A673 (cell line): ENCODE measurements around the gene FNBP1L. TPM values are rescaled to one million over a fixed set of nuclear protein-coding genes. Genes with fewer than 3 reads are reported as not detected.

Experiments
- BruUV-seq: library from RNA; stranded (reverse); fragments of 400-500 nt; replicated peaks from 2 replicates; lab custom pipeline; 2021; lab: Mats Ljungman, UMichigan
- CTCF ChIA-PET: fragments of 300-600 bp; sonication (Branson Sonifier 250); formaldehyde crosslinking; loops from one replicate; lab custom pipeline; 2022; ENCODE audit warnings: antibody characterized with exemption; lab: Charles Lee
- POLR2A ChIA-PET: fragments of 300-600 bp; sonication (Branson Sonifier 250); formaldehyde crosslinking; loops from one replicate; lab custom pipeline; 2022; ENCODE audit warnings: antibody characterized with exemption; ENCODE audit not compliant: low non-redundant PET; lab: Charles Lee
- DNase-seq: peaks from one replicate; pipeline ENCODE4 v3.0.0-alpha.2; 2015; ENCODE audit warnings: low spot score
- H3K27ac ChIP-seq: fragments of 200-600 bp; sonication (generic); 2 replicates; pipeline ENCODE4 v1.5.1; 2016; ENCODE audit warnings: mixed run types, low read depth, mild to moderate bottlenecking, mixed read lengths, antibody characterized with exemption, low read length; ENCODE audit not compliant: poor library complexity, severe bottlenecking
- H3K27me3 ChIP-seq: fragments of 200-600 bp; sonication (generic); replicated peaks from 2 replicates; pipeline ENCODE4 v1.6.1; 2017; ENCODE audit warnings: mixed run types, low read depth, mild to moderate bottlenecking, mixed read lengths, antibody characterized with exemption, low read length; ENCODE audit not compliant: insufficient read depth, poor library complexity
- H3K36me3 ChIP-seq: fragments of 200-600 bp; sonication (generic); 2 replicates; pipeline ENCODE4 v1.6.1; 2016; ENCODE audit warnings: mixed run types, mild to moderate bottlenecking, mixed read lengths, antibody characterized with exemption, low read length; ENCODE audit not compliant: insufficient read depth, poor library complexity, severe bottlenecking
- H3K4me1 ChIP-seq: fragments of 200-600 bp; sonication (generic); 2 replicates; pipeline ENCODE4 v1.6.1; 2017; ENCODE audit warnings: mixed run types, mild to moderate bottlenecking, mixed read lengths, antibody characterized with exemption, low read length; ENCODE audit not compliant: insufficient read depth, poor library complexity, severe bottlenecking
- H3K4me3 ChIP-seq: fragments of 200-600 bp; sonication (generic); 2 replicates; pipeline ENCODE4 v1.5.1; 2016; ENCODE audit warnings: low read depth, mixed run types, mild to moderate bottlenecking, mixed read lengths, low read length; ENCODE audit not compliant: poor library complexity, severe bottlenecking
- H3K9me3 ChIP-seq: fragments of 200-600 bp; sonication (generic); 2 replicates; pipeline ENCODE4 v1.6.1; 2016; ENCODE audit warnings: mixed run types, low read depth, mild to moderate bottlenecking, mixed read lengths, antibody characterized with exemption, low read length; ENCODE audit not compliant: poor library complexity, severe bottlenecking
- CTCF ChIP-seq: fragments of 300-800, 200-600 bp; sonication (generic); conservative IDR thresholded peaks from 2 replicates; pipeline ENCODE4 v1.5.1; 2017; ENCODE audit warnings: low read depth, mild to moderate bottlenecking, antibody characterized with exemption, low read length, moderate library complexity, mixed read lengths
- EZH2 ChIP-seq: fragments of 200-600 bp; sonication (generic); IDR thresholded peaks from 2 replicates; pipeline ENCODE4 v1.6.1; 2017; ENCODE audit warnings: borderline replicate concordance, low read depth, mild to moderate bottlenecking, mixed read lengths, antibody characterized with exemption, low read length; ENCODE audit not compliant: poor library complexity, severe bottlenecking
- intact Hi-C: fragments of 100-400 bp; cut with micrococcal nuclease; formaldehyde crosslinking; loops from one replicate; pipeline ENCODE4 v1.10.0; 2022; ENCODE audit not compliant: unreplicated experiment
- total RNA-seq: library from RNA; stranded (reverse); gene quantifications from 2 replicates; pipeline ENCODE4 v1.2.3, GENCODE V29; 2021

The FNBP1L gene
- total RNA-seq, 1 experiment from 2014 or later, result 39.6 TPM

- Histone ChIP-seq H3K36me3 (no peaks in the 10 kb centered on the region), H3K4me3 (no peak overlapping the region), H3K27me3 (no peaks in the 10 kb centered on the region), H3K4me1 (peaks cover 22% of the 10 kb centered on the region), H3K9me3 (no peaks in the 10 kb centered on the region), H3K27ac (no peak overlapping the region)
- ChIA-PET CTCF (no interaction called here), POLR2A (no interaction called here)
- no peak for DNase-seq
- BruUV-seq, result no TSS peak
- intact Hi-C loops, result no loop called here
- TF ChIP-seq CTCF (no peak), EZH2 (no peak)
Observed at GRCh38 chr1:93573940-93574469, 126.1 kb downstream of the FNBP1L start.

- H3K27ac ChIP-seq, result no peak overlapping the region
Observed at GRCh38 chr1:93574511-93574910, 126.6 kb downstream of the FNBP1L start.

GRCh38 chr1:93574991-93575390, 127.1 kb downstream of the FNBP1L start:
- Histone ChIP-seq H3K4me3 (no peak overlapping the region), H3K27ac (no peak overlapping the region), H3K9me3 (no peaks in the 10 kb centered on the region), H3K27me3 (no peaks in the 10 kb centered on the region), H3K4me1 (peaks cover 22% of the 10 kb centered on the region), H3K36me3 (no peaks in the 10 kb centered on the region)
- no peak for DNase-seq
- intact Hi-C loops, result no loop called here
- CTCF ChIA-PET, result interaction anchor here (0.6 kb wide), 1 partner anchor 33 kb away, joined by 5 read pairs; no protein-coding TSS in a partner anchor
- no peak for TF ChIP-seq EZH2
- TF ChIP-seq CTCF, result no peak
- BruUV-seq, result no TSS peak
- POLR2A ChIA-PET, result no interaction called here

More at GRCh38 chr1:93574511-93574910, 126.6 kb downstream of the FNBP1L start:
- H3K9me3 ChIP-seq, result no peaks in the 10 kb centered on the region
- H3K27me3 ChIP-seq, result no peaks in the 10 kb centered on the region
- BruUV-seq, result no TSS peak
- H3K4me1 ChIP-seq, result peaks cover 22% of the 10 kb centered on the region
- intact Hi-C loops, result no loop called here
- DNase-seq, result no peak
- ChIA-PET POLR2A (no interaction called here), CTCF (interaction anchor here (0.6 kb wide), 1 partner anchor 32 kb away, joined by 5 read pairs; no protein-coding TSS in a partner anchor)
- H3K36me3 ChIP-seq, result no peaks in the 10 kb centered on the region
- no peak overlapping the region for H3K4me3 ChIP-seq
- TF ChIP-seq EZH2, result no peak
- TF ChIP-seq CTCF, result no peak
